Muscle of arm (tissue), 12 donors: ENCODE data around the gene FAM227B. TPM values are rescaled to one million over a fixed set of nuclear protein-coding genes. Genes with fewer than 3 reads are reported as not detected.
A peak's percentile ranks its signal among the peaks of the same experiment; 100 is the strongest.
"Not testable (repeated sequence)": the region's sequence is repeated elsewhere in the genome, so short reads cannot be mapped to it uniquely, and the experiment has no call there.

ENCODE experiments used
- DNase-seq: peaks from one replicate; pipeline ENCODE4 v3.0.0-alpha.2; 2013
- polyA plus RNA-seq, 12 donors: library from polyadenylated mRNA; unstranded; fragments of 120-200 nt; gene quantifications; one replicate each; pipeline ENCODE4 v1.2.1, GENCODE V29; 2013; ENCODE audit not compliant: insufficient read length in 12 of 12

The FAM227B gene
- polyA plus RNA-seq, 12 donors = 5.8 to 15.8 (median 8.5) TPM; not detected in 1

- no peak for DNase-seq
Observed at GRCh38 chr15:49380912-49381311, 239.7 kb downstream of the FAM227B start.

DNA sequence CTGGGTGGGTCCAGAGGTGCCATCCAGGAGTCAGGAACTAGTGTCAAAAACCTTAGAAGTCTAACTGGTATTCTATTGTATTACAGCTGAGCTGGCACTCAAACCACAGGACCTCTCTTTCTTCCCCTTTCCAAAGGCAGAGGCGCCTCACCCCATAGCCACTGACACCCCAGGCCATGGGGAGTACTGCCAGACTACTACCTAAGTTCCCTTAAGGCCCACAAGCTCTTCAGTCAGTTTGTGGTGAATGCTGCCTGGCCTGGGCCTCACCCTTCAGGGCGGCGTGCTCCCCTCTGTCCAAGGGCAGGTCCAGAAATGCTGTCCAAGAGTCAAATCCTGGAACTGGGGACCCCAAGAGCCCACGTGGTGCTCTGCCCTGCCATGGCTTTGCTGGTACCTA lies 240.6 kb downstream of the FAM227B start:
- no peak for DNase-seq

DNA sequence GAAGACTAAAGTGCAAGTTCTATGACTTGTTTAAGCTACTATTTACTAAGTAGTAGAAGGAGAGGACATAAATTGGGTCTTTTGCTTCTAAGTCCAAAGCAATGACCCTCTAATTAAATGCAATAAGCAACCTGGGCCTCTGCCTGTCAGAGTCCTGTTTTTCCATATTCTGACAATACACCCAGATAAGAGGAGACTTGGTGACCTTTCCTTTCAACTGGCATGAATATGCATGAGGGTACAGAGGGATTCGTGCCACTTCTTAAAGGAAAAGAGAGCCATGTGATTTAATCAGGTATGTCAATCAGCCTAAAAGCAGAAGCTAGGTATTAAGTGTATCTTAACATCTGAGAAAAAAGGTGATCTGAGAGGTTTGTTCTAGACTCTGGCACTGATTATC lies 248.3 kb downstream of the FAM227B start:
- DNase-seq = no peak

DNA sequence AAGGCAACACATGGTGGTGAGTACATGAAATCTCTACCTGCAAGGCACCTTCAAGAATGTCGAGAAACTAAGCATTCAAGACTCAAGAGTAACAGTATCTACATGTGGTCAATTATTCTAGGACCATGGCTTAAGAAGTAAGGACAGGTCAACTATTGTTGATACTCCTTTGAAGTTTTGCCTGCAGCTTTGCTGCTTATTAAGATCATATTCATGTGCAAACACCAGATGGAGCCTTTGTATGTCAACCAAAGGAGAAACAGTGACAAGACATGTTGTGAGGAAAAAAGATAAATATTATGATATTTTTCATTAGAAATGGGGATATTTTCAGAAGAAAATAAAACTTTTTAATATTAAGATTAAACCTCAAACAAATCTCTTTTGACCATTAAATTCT lies 249.8 kb downstream of the FAM227B start:
- peak; percentile 5 for DNase-seq

GRCh38 chr15:49366496-49366895 lies 254.1 kb downstream of the FAM227B start:
- no peak for DNase-seq

DNA sequence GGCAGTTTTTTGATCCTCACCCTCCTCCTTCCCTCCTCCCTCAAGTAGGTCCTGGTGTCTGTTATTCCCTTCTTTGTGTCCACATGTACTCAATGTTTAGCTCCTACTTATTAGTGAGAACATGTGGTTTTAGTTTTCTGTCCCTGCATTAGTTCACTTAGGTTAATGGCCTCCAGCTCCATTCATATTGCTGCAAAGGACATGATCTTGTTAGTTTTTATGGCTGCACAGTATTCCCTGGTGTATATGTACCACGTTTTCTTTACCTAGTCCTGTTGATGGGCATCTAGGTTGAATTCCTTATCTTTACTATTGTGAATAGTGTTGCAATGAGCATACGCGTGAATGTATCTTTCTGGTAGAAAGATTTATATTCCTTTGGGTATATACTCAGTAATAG lies 259.2 kb downstream of the FAM227B start:
- DNase-seq = no peak

- DNase-seq = not testable (repeated sequence)
Observed at GRCh38 chr15:49354439-49354838, 266.2 kb downstream of the FAM227B start.

DNA sequence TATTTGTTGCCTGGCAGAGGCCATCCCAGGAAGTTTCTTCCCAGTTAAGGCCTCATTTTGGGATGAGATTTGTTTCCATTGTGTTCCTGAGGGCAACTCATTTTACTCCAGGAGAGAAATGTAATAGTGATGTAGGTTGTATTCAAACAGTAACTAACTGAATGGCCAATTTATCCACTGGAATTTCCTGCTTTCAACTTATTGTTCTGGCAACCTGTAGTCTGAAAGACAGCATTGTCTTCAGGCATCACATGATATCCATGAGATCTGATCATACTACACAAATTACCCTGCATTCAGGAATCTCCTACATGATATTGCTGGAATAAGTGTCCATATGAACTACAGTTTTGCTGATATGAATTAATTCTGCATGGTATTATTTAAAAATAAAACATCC lies 277.1 kb downstream of the FAM227B start:
- no peak for DNase-seq

- no peak for DNase-seq
Observed at GRCh38 chr15:49339656-49340055, 281.0 kb downstream of the FAM227B start.

DNA sequence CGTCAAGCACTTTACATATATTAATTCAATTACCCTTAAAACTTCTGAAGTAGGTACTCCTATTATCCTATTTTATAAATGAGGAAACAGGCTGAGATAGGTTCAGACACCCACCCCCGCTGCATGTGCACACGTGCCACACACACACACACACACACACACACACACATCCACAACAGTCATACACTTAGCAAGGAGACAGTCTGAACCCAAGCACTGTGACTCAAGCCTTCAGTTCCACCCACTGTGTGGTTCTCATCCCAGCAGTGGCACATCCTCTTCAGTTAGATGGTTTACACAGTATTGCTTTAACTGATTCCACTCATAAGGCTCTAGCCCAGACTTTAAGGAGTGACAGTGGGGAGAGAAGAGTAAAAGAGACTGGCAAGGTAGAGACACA lies 288.7 kb downstream of the FAM227B start:
- no peak for DNase-seq

- no peak for DNase-seq
Observed at GRCh38 chr15:49331442-49331841, 289.2 kb downstream of the FAM227B start.

DNA sequence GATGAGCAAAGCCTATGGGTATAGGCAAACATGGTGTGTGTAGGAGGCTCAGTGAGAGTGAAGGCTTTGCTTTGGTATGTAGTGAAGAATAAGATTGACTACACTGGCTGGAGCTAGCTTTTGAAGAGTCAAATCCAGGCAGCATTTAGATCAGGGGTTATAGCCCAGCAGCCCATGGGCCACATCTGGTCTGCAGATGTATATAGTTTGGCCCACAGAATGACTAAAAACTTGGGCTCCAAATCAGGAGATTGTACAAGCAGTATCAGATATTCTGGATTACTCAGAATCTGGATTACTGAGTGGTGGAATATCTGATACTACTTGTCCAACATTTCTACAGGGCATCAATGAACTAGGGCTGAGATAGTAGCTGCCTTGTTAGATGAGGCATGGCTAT lies 290.5 kb downstream of the FAM227B start:
- DNase-seq = no peak

GRCh38 chr15:49328941-49329340 lies 291.7 kb downstream of the FAM227B start:
- DNase-seq = no peak

- DNase-seq = no peak
Observed at GRCh38 chr15:49327927-49328326, 292.7 kb downstream of the FAM227B start.

DNA sequence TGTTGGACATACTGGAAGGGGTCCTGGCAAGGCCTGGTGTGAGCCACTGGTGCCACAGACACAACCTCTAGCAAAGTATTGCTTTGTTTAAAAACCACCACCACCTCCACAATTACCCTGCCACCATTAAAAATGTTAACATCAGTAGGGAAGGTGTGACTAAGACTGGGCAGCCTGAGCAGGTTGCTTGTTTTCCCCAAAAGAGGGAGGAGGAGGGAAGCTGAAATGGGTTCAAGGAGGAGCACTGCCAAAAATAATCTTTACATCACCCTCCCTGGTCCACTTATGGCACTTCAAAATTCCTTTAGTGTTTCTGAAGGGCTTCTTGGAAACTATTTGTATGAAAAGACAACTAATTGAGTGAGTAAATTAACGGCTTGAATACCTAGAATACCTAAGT lies 297.4 kb downstream of the FAM227B start:
- DNase-seq = no peak

DNA sequence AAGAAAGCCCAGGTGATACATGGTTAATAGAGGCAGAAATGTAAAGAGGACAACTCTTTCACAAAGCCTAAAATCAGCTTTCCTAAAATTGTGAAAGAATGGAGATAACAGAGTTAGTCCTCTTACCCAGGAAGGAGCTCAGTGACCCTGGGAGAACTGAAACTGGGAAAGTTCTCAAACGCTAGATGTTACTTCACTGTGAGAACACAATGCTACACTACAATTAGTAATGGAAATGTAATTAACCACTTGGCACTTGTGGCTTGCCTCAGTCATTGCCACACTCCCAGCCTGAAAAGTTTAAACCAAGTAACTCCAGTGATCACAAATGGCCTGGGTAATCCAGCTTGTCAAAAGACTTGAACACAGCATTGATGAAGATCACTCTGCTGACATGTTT lies 300.3 kb downstream of the FAM227B start:
- no peak for DNase-seq

- DNase-seq = peak; percentile 44
Observed at GRCh38 chr15:49315391-49315823, 305.2 kb downstream of the FAM227B start.

DNA sequence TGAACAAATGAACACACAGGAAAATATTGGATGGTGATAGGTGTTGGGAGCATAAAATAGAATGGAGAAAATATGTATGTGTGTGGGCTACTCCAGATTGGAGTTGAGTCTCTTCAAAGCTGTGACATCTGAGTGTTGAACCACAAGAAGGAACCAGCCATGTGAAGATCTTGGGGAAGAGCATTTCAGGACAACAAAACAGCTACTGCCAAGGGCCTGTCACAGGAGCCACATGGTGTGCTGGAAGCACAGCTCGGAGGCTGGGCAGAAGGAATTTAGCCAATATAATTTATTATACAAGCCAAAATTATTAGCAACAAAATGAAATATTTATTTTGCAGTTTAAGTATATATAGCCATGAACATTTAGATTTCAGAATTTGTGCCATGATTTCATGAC lies 305.9 kb downstream of the FAM227B start:
- no peak for DNase-seq

- DNase-seq = no peak
Observed at GRCh38 chr15:49313650-49314049, 307.0 kb downstream of the FAM227B start.

DNA sequence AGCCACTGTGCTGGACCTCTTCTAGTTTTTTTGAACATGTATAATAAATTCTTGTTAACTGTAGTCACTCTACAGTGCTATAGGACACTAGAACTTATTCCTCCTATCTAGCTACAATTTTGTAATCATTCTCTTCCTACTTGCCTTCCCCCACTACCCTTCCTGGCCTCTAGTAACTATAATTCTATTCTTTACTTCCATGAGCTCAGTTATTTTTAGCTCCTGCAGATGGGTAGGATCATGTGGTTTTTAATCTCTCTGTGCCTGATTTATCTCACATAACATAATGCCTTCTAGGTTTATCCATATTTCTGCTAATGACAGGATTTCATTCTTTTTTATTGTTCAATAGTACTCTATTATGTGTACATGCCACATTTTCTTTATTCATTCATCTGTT lies 310.7 kb downstream of the FAM227B start:
- DNase-seq = no peak

DNA sequence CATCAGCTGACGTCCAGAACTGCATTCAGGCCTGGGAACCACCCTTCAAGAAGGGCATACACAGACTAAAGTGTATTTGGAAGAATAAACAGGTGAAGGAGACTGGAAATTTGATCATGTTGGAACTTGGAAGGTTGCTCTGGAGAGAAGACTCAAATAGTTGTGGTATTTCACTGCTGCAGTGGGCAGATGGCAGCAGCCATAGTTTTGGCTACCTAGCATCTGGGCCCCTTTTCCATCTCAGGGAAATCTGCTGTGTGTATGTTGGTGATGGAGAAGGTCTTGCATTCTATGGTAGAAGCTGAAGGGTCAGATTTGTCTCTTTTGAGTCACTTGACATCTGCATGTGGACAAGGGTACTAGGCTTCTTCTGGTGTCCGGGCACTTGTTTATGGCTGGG lies 311.9 kb downstream of the FAM227B start:
- DNase-seq = no peak

GRCh38 chr15:49306551-49306950 lies 314.1 kb downstream of the FAM227B start:
- DNase-seq = no peak

DNA sequence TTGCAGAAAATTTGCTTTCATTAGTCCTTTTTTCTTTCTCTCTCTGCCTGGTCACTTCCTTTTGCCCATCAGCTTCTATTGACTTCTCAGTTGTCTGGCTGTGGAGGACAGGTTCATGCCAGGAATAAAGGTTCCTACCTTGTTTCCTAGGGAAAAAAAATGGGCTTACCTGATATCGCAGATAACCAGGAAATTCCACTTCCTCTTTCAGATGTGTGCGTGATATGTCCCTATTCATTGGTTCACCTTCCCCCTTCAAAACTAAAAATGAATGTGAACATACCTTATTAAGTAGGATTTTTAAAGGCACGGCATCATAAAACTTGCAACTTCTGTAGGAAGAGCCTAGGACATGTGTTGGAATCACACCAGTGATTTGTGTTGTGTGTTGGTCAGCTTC lies 317.6 kb downstream of the FAM227B start:
- DNase-seq = no peak

DNA sequence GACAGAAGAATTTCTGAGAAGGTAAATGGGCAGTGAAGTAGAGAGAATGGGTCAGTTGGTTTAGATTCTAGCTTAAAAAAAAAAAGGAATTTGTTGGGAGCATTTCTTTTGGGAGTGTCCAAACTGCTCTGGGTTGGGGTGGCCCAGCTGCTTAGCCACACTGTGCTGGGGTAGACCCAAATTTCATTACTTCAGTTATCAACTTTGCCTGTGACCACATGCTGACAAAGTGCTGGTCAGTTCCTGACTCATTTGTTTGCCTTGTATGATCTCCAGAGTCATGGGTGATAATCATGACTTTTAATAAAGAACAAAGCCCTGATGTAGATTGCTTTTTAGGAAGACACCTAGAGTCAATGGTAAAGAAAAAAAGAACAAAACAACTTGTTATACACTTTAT lies 319.1 kb downstream of the FAM227B start:
- no peak for DNase-seq

GRCh38 chr15:49300856-49301255 lies 319.8 kb downstream of the FAM227B start:
- DNase-seq = no peak
